GM19467 (cell line): ENCODE results near the gene GCK.
"Not testable (repeated sequence)": the region's sequence is repeated elsewhere in the genome, so short reads cannot be mapped to it uniquely, and the experiment has no call there.

Experiments
- ATAC-seq: cut with Tn5 transposase; IDR thresholded peaks from one replicate; pipeline ENCODE4 v1.9.1; 2021; ENCODE audit warnings: mild to moderate bottlenecking, moderate library complexity; ENCODE audit not compliant: unreplicated experiment

The GCK gene

DNA sequence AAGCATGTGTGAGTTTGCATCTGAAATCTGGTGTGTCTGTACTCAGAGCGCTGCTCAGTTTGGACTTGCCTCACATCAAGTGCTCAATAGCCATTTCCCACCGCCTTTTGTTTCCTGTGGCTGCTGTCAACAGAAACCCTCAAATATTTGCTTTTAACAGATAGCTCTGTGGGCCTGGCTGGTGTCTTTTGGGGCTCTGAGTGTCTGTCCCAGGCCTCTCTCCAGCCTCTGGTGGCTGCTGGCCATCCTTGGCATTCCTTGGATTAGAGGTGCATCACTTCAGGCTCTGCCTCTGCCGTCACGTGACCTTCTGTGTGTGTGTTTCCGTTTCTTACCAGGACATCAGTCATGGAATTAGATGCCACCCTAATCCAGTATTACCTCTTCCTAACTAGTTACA lies 20.9 kb upstream of the GCK start:
- ATAC-seq = no peak

- no peak for ATAC-seq
These were observed 18.8 kb upstream of the GCK start for GRCh38 chr7:44208085-44208484.

GRCh38 chr7:44206008-44206407 lies 16.8 kb upstream of the GCK start:
- ATAC-seq = no peak

- ATAC-seq = no peak
These were observed 12.6 kb upstream of the GCK start for GRCh38 chr7:44201813-44202212.

DNA sequence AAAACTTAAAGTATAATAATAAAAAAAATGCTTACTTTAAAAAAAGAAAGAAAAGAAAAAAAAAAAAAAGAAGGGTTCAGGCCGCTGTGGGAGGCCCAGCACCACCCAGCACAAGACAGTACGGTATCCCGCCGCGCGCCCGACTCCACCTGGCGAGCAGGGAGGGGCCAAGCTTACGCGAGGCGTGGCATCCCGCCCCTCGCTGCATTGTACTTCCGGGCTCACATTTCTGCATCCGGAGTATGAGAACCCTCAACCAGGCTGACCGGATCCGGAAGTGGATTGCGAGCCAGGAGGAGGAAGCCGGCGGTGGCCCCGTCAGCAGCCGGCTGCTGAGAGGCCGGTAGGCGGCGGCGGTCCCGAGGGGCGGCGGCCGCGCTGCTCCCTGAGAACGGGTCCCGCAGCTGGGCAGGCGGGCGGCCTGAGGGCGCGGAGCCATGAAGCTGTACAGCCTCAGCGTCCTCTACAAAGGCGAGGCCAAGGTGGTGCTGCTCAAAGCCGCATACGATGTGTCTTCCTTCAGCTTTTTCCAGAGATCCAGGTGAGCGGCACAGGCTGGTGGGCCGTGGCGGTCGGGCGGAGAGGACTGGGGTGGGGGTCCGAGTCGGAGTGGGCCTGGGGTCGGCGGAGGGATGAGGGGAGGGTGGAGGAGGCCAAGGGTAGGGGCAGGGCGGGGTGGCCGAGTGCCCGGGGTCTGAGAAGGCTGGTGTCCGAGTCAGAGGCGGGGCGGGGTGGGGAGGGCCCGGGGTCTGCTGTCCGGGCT lies 11.6 kb upstream of the GCK start, which contains the start of gene YKT6:
Gene YKT6 (plus strand): TSS at position 280 of the 763 bp plus-strand sequence. CDS start 158 bp downstream, at position 438.
- ATAC-seq = peak; percentile 99

DNA sequence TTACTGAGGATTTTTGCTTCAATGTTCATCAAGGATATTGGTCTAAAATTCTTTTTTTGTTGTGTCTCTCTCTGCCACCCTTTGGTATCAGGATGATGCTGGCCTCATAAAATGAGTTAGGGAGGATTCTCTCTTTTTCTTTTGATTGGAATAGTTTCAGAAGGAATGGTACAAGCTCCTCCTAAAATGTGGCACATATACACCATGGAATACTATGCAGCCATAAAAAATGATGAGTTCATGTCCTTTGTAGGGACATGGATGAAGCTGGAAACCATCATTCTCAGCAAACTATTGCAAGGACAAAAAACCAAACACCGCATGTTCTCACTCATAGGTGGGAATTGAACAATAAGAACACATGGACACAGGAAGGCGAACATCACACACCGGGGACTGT lies 10.9 kb upstream of the GCK start:
- ATAC-seq = not testable (repeated sequence)

- no peak for ATAC-seq
These were observed 8.2 kb upstream of the GCK start for GRCh38 chr7:44197474-44197873.

DNA sequence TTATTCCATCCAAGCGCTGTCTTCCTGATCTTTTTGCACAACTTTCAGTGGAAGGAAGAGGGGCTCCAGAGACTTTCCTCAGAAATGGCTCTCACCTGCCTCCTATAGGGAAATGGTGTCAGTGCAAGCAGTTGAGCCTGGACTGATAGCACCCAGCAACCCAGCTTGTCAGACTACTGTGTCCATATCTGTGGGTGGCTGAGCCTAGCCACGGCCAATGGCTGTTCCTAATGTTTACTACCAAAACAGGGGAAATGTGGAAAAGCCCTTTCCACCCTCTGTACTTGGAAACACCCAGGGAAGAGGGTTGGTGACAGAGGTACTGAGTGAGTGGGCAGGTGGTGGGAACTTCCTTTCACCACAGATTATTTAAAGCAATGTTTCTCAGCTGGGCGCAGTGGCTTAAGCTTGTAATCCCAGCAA lies 7.2 kb upstream of the GCK start:
- ATAC-seq = no peak

GRCh38 chr7:44195889-44196288 lies 6.7 kb upstream of the GCK start:
- ATAC-seq = no peak

- no peak for ATAC-seq
These were observed 5.4 kb upstream of the GCK start for GRCh38 chr7:44194562-44195145.

DNA sequence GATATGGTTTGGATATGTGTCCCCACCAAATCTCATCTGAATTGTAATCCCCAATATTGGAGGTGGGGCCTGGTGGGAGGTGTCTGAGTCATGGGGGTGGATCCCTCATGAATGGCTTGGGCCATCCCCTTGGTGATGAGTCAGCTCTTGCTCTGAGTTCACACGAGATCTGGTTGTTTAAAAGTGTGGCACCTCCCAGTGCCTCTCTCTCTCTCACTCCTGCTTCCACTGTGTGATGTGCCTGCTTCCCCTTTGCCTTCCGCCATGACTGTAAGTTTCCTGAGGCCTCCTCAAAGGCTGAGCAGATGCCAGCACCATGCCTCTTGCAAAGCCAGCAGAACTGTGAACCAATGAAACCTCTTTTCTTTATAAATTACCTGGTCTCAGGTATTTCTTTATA lies 4.8 kb upstream of the GCK start:
- ATAC-seq = no peak

DNA sequence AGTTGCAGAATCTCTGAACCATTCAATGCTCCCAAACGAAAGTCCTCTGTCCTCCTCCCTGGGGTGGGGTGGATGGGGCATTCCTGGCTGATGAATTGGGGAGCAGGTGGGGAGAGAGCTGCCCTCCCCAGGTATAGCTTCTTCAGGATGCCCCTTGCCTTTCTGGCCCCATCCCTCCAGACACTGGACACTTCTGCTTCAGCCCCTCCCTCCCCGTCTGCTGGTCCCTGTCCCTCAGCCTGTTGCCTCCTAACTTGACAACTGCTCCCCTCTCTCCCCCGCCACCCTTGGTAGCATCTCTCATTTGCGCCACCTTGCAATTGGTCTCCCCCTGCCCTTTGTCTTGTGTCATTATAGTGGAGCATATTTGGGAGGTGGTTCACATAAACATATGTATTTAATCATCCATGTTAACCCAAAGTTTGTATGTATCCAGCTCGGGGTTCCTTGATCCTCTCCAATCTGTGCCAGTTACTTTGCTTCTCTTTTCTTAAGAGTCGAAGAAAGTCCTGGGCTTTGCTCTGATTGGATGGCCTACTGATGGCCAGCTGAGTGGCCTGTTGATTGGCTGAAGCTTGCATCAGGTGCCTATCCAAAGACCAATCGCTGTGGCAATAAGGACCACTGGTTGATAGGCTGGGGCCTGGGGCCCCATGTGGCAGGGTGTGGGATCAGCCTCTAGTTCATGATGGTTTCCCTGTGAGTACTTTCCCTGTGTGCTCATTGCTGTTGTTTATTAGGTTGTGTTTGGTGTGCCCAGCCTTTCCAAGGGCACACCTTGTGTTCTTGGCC lies 4.0 kb upstream of the GCK start:
- ATAC-seq = no peak

GRCh38 chr7:44191171-44191570 lies 1.9 kb upstream of the GCK start:
- no peak for ATAC-seq

DNA sequence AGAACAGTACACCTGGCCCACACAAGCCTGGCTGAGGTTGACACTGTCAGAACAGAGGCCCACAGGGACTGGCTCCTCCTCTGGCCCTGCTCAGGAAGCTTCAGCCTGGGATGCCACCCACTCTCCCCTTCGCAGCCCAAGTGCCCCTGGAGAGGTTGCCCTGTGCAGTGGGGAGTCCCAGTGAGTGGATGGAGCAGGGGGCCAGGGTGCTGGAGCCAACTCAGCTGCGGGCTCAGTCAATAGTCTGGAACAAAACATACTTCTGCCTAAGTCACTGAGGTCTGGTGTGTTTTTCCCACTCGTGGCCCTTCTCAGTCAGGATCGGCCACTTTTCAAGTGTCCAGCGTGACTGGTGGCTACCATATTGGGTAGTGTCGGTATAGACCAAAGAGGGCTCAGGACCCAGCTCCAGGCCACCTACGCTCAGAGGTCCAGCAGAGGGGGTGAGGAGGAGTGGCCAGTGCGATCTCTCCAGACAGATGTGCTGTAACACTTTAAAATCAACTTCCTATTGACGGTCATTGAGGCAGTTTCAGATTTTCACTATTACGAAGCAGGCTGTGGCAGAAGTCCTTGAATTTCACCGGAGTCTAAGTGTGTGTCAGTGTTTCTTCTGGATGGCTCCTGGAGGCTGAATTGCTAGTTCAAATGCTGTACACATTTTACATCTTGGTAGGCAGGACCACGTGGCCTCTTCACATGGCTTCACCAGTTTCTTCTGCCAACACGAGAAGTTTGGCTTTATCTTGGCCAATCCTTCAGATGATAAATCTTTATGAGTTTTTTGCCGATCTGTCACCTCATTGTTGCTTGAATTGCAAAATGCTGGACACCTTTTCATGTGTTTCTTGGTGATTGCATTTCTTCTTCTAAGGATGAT lies 994 bp upstream of the GCK start:
- ATAC-seq = no peak

GRCh38 chr7:44188480-44189225 lies 586 bp downstream of the GCK start:
- no peak for ATAC-seq

- ATAC-seq = no peak
These were observed 1.4 kb downstream of the GCK start for GRCh38 chr7:44187636-44188416.

DNA sequence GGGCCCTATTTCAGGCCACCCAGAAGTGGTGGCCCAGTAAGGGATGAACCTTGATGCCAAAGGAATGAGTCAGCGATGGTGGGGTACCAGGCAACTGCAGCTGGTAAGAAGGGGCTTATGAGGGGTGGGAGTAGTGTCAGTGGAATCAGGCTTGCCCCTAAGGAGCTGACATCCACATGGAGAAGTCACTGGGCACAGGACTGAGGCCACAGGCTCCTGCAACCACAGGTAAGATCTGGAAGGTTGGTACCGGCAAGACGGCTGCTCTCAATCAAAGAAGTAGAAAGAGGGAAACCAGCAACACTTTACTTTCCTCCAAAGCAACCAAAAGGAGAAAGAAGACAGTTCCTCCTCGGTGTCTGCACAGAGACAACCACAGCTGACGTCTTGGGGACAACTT lies 2.5 kb downstream of the GCK start:
- no peak for ATAC-seq

- no peak for ATAC-seq
These were observed 3.5 kb downstream of the GCK start for GRCh38 chr7:44185729-44186128.

- no peak for ATAC-seq
These were observed 4.3 kb downstream of the GCK start for GRCh38 chr7:44184873-44185446.
